Karpas-422 (cell line): ENCODE data around the gene MS4A13. TPM values are rescaled to one million over a fixed set of nuclear protein-coding genes. Genes with fewer than 3 reads are reported as not detected.

Experiments
- DNase-seq: peaks from one replicate; pipeline ENCODE4 v3.0.0-alpha.2; 2015
- H2AFZ ChIP-seq: fragments of 200-600 bp; sonication (generic); 2 replicates; pipeline ENCODE4 v1.6.1; 2014; ENCODE audit warnings: antibody characterized with exemption, low read length, mixed read lengths
- H3K27ac ChIP-seq: fragments of 200-600 bp; sonication (generic); 2 replicates; pipeline ENCODE4 v1.5.1; 2014; ENCODE audit warnings: mild to moderate bottlenecking, low read length, moderate library complexity
- H3K27me3 ChIP-seq: fragments of 200-600 bp; sonication (generic); 2 replicates; pipeline ENCODE4 v1.6.1; 2014; ENCODE audit warnings: low read length, mixed read lengths
- H3K36me3 ChIP-seq: fragments of 200-600 bp; sonication (generic); 2 replicates; pipeline ENCODE4 v1.6.1; 2014; ENCODE audit warnings: low read length, mixed read lengths; ENCODE audit not compliant: insufficient read depth
- H3K4me1 ChIP-seq: fragments of 200-600 bp; sonication (generic); 2 replicates; pipeline ENCODE4 v1.6.1; 2014; ENCODE audit warnings: mild to moderate bottlenecking, low read length, mixed read lengths
- H3K4me2 ChIP-seq: fragments of 200-600 bp; sonication (generic); 2 replicates; pipeline ENCODE4 v1.6.1; 2014; ENCODE audit warnings: low read length, low read depth, mild to moderate bottlenecking; ENCODE audit not compliant: poor library complexity, severe bottlenecking
- H3K4me3 ChIP-seq: fragments of 200-600 bp; sonication (generic); 2 replicates; pipeline ENCODE4 v1.5.1; 2014; ENCODE audit warnings: mild to moderate bottlenecking, antibody characterized with exemption, low read length, mixed read lengths
- H3K79me2 ChIP-seq: fragments of 200-600 bp; sonication (generic); 2 replicates; pipeline ENCODE4 v1.6.1; 2014; ENCODE audit warnings: mild to moderate bottlenecking, low read length, mixed read lengths
- H3K9ac ChIP-seq: fragments of 200-600 bp; sonication (generic); 2 replicates; pipeline ENCODE4 v1.6.0; 2014; ENCODE audit warnings: low read length
- H3K9me2 ChIP-seq: fragments of 200-600 bp; sonication (generic), shearing (Covaris generic); replicated peaks from 2 replicates; pipeline ENCODE4 v1.6.0; 2014; ENCODE audit warnings: mild to moderate bottlenecking, low read length, moderate library complexity; ENCODE audit not compliant: insufficient read depth
- H3K9me3 ChIP-seq: fragments of 300-700, 200-600 bp; sonication (generic); 2 replicates; pipeline ENCODE4 v1.6.1; 2014; ENCODE audit warnings: low read length, mixed read lengths
- H4K20me1 ChIP-seq: fragments of 200-600 bp; sonication (generic); 2 replicates; pipeline ENCODE4 v1.6.1; 2014; ENCODE audit warnings: mild to moderate bottlenecking, antibody characterized with exemption, low read length, low read depth; ENCODE audit not compliant: insufficient read depth
- total RNA-seq: library from RNA; depleted of rRNA; stranded (reverse); fragments of >200 nt; shearing (Covaris generic); gene quantifications from 2 replicates; pipeline ENCODE4 v1.2.3, GENCODE V29; 2014; ENCODE audit warnings: low replicate concordance; rRNA removed

The MS4A13 gene
- total RNA-seq, 1 experiment from 2014 or later = not detected

DNA sequence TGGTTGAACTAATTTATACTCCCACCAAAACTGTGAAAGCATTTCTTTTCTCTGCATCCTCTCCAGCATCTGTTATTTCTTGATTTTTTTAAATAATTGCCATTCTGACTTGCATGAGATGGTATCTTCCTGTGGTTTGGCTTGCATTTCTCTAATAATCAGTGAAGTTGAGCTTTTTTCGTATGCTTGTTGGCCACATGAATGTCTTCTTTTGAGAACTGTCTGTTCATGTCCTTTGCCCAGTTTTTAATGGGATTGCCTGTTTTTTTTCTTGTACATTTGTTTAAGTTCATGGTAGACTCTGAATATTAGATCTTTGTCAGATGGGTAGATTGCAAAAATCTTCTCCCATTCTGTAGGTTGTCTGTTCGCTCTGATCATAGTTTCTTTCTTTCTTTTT is 46.1 kb downstream of the MS4A13 start:
- H3K9me2 ChIP-seq = 0 out of 2 replicates have a peak, but pooled peaks cover 2% of the 10 kb centered on the region
- DNase-seq = no peak
- H3K4me2 ChIP-seq = no peak overlapping the region
- H3K36me3 ChIP-seq = peaks cover 2% of the 10 kb centered on the region; the same call in 1 of the 2 replicates
- no peak overlapping the region for H2AFZ ChIP-seq
- H3K4me3 ChIP-seq = no peak overlapping the region
- H3K4me1 ChIP-seq = no peaks in the 10 kb centered on the region
- H3K9me3 ChIP-seq = peaks cover 26% of the 10 kb centered on the region
- H3K79me2 ChIP-seq = no peaks in the 10 kb centered on the region
- H3K27me3 ChIP-seq = no peaks in the 10 kb centered on the region
- H3K27ac ChIP-seq = no peak overlapping the region
- H3K9ac ChIP-seq = no peak overlapping the region
- no peaks in the 10 kb centered on the region for H4K20me1 ChIP-seq

- H3K4me2 ChIP-seq = no peak overlapping the region
- H3K27me3 ChIP-seq = no peaks in the 10 kb centered on the region
- H3K27ac ChIP-seq = no peak overlapping the region
- 0 out of 2 replicates have a peak, but pooled peaks cover 2% of the 10 kb centered on the region for H3K9me2 ChIP-seq
- H3K9me3 ChIP-seq = peaks cover 22% of the 10 kb centered on the region
- H3K36me3 ChIP-seq = peaks cover 2% of the 10 kb centered on the region; the same call in 1 of the 2 replicates
- H3K79me2 ChIP-seq = no peaks in the 10 kb centered on the region
- DNase-seq = no peak
- no peak overlapping the region for H3K4me3 ChIP-seq
- no peaks in the 10 kb centered on the region for H4K20me1 ChIP-seq
- no peak overlapping the region for H2AFZ ChIP-seq
- H3K4me1 ChIP-seq = no peaks in the 10 kb centered on the region
- H3K9ac ChIP-seq = no peak overlapping the region
Measured at GRCh38 chr11:60563553-60564235, 48.5 kb downstream of the MS4A13 start.

- no peaks in the 10 kb centered on the region for H3K27me3 ChIP-seq
- no peak overlapping the region for H3K9ac ChIP-seq
- H4K20me1 ChIP-seq = no peaks in the 10 kb centered on the region
- no peak overlapping the region for H2AFZ ChIP-seq
- H3K4me2 ChIP-seq = no peak overlapping the region
- peaks cover 8% of the 10 kb centered on the region for H3K9me3 ChIP-seq
- no peaks in the 10 kb centered on the region for H3K36me3 ChIP-seq
- H3K79me2 ChIP-seq = no peaks in the 10 kb centered on the region
- H3K27ac ChIP-seq = no peak overlapping the region
- H3K4me1 ChIP-seq = peaks cover 16% of the 10 kb centered on the region
- H3K4me3 ChIP-seq = no peak overlapping the region
- H3K9me2 ChIP-seq = 0 out of 2 replicates have a peak, but pooled peaks cover 2% of the 10 kb centered on the region
- no peak for DNase-seq
Measured at GRCh38 chr11:60566776-60567175, 51.6 kb downstream of the MS4A13 start.

- no peaks in the 10 kb centered on the region for H3K79me2 ChIP-seq
- H3K9ac ChIP-seq = no peak overlapping the region
- H3K4me1 ChIP-seq = peaks cover 27% of the 10 kb centered on the region
- H3K4me2 ChIP-seq = no peak overlapping the region
- no peaks in the 10 kb centered on the region for H3K9me2 ChIP-seq
- no peak for DNase-seq
- no peak overlapping the region for H3K27ac ChIP-seq
- H3K36me3 ChIP-seq = no peaks in the 10 kb centered on the region
- no peak overlapping the region for H3K4me3 ChIP-seq
- no peak overlapping the region for H2AFZ ChIP-seq
- H3K27me3 ChIP-seq = no peaks in the 10 kb centered on the region
- no peaks in the 10 kb centered on the region for H4K20me1 ChIP-seq
- H3K9me3 ChIP-seq = no peaks in the 10 kb centered on the region
Measured at GRCh38 chr11:60570970-60571369, 55.8 kb downstream of the MS4A13 start.

DNA sequence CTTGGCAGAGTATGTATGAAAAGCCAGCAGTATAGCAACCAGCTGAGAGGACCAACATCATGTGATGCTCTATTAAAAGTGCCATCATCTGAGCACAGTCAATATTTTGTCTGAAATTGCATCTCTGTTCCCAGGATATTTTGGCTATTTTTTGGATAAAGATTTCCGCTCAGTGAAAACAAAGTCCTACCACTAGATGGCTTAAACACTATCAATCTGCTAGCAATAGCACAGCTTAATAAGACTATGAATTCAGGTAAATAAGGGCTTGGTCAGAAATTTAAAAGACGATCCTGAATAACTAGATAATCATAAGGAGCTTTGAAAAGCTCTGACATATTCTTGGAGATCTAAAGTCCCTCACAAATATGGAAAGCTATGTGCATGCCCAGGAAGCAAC is 74.4 kb downstream of the MS4A13 start:
- Histone ChIP-seq H3K9me2 (no peaks in the 10 kb centered on the region), H3K4me1 (peaks cover 2% of the 10 kb centered on the region; the same call in 1 of the 2 replicates), H3K9ac (no peak overlapping the region), H4K20me1 (no peaks in the 10 kb centered on the region), H3K4me3 (no peak overlapping the region), H3K36me3 (0 out of 2 replicates have a peak, but pooled peaks cover 4% of the 10 kb centered on the region), H3K27me3 (no peaks in the 10 kb centered on the region), H3K27ac (no peak overlapping the region), H3K4me2 (no peak overlapping the region), H3K9me3 (peaks cover 14% of the 10 kb centered on the region), H2AFZ (peak overlapping the region; percentile 3; the same call in 1 of the 2 replicates), H3K79me2 (no peaks in the 10 kb centered on the region)
- peak; percentile 48 for DNase-seq

Other genes with a start within 250 kb of the MS4A13 start
- gene MS4A4A, start 234.7 kb upstream of the MS4A13 start, total RNA-seq = not detected in 2 replicates
- gene MS4A6E, start 188.1 kb upstream of the MS4A13 start, total RNA-seq = not detected in 2 replicates
- 2.7 and 12.1 TPM in 2 replicates for gene MS4A7, start 136.9 kb upstream of the MS4A13 start, total RNA-seq
- gene MS4A14, start 118.9 kb upstream of the MS4A13 start, total RNA-seq = 0.65 and 1.3 TPM in 2 replicates
- gene MS4A5, start 85.8 kb upstream of the MS4A13 start, total RNA-seq = not detected in 2 replicates
- gene MS4A1, start 59.5 kb upstream of the MS4A13 start, total RNA-seq = 434 and 1,078 TPM in 2 replicates
- 6.3 and 8.2 TPM in 2 replicates for gene MS4A12, start 22.6 kb upstream of the MS4A13 start, total RNA-seq
- gene MS4A8, start 184.2 kb downstream of the MS4A13 start, total RNA-seq = not detected in 2 replicates
- gene MS4A18, start 209.3 kb downstream of the MS4A13 start, total RNA-seq = not detected in 2 replicates
- not detected in 2 replicates for gene MS4A15, start 241.5 kb downstream of the MS4A13 start, total RNA-seq